Loucy (cell line): ENCODE data around the gene SIGLEC15.

Experiments
- CTCF ChIP-seq: fragments of 200-600 bp; sonication (generic); conservative IDR thresholded peaks from 2 replicates; pipeline ENCODE4 v1.5.1; 2014; ENCODE audit warnings: mild to moderate bottlenecking, antibody characterized with exemption, low read length
- EZH2phosphoT487 ChIP-seq: fragments of 200-600 bp; IDR thresholded peaks from 2 replicates; pipeline ENCODE4 v1.6.1; 2018; ENCODE audit warnings: antibody characterized with exemption, mild to moderate bottlenecking, moderate library complexity, borderline replicate concordance

GRCh38 chr18:45849529-45849928 is 24.1 kb downstream of the SIGLEC15 start:
- no peak for TF ChIP-seq CTCF
- no peak for TF ChIP-seq EZH2phosphoT487
